Stimulated activated CD8-positive, alpha-beta memory T cell treated with anti-CD3 and anti-CD28 coated beads, Interleukin-7, amount 100 ng/mL, for 1 hour (primary cell): ENCODE measurements around the gene TJP1.
"Not testable (repeated sequence)": the region's sequence is repeated elsewhere in the genome, so short reads cannot be mapped to it uniquely, and the experiment has no call there.

ENCODE experiments used
- DNase-seq, 2 donors: peaks; one replicate each; pipeline ENCODE4 v3.0.0-alpha.2; 2020; ENCODE audit warnings: low read depth in 2 of 2

Gene TJP1

GRCh38 chr15:29838352-29839010, 16.2 kb upstream of the TJP1 start:
- no peak for DNase-seq

- no peak for DNase-seq
Measured at GRCh38 chr15:29835301-29835700, 13.0 kb upstream of the TJP1 start.

GRCh38 chr15:29832709-29833108, 10.4 kb upstream of the TJP1 start:
- no peak for DNase-seq

- DNase-seq: no peak
Measured at GRCh38 chr15:29826908-29827820, 4.9 kb upstream of the TJP1 start.

GRCh38 chr15:29825227-29825626, 3.0 kb upstream of the TJP1 start:
- DNase-seq: no peak

DNA sequence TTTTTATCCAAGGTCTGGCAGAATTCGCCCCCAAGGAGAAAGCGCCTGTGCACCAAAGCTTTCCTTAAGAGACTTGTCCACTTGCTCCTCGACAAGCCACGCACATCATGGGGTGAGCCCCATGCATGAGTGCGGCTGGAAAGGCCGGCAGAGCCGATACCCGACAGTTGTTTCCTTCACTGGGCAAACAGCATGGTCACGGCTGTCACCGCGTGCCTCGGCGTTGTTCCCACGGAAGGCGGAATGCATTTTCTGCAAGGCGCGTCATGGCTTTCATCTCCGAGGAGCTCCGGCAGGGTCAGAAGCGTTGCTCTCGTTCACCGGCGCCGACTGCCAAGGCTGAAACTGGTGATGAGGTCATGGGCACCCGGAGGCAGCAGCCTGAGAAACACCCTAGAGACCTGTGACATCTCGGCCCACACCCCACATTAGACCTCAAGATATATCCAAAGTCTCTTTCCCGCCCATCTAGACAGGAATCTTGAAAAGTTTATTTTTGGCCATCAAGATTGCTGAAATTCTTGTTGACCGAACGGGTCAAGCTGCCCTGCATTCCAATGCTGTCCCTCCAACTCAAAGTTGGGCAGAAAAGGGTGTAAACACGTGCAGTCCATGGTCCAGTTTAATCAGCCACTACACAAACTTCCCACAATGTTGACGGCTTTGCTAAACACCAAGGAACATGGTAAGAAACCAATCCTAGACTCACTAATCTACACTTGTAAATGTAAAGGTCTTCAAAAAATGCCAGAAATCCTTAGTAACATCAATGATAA, 604 bp upstream of the TJP1 start:
- DNase-seq: no peak

GRCh38 chr15:29821416-29822099, 710 bp downstream of the TJP1 start:
- DNase-seq: no peak

DNA sequence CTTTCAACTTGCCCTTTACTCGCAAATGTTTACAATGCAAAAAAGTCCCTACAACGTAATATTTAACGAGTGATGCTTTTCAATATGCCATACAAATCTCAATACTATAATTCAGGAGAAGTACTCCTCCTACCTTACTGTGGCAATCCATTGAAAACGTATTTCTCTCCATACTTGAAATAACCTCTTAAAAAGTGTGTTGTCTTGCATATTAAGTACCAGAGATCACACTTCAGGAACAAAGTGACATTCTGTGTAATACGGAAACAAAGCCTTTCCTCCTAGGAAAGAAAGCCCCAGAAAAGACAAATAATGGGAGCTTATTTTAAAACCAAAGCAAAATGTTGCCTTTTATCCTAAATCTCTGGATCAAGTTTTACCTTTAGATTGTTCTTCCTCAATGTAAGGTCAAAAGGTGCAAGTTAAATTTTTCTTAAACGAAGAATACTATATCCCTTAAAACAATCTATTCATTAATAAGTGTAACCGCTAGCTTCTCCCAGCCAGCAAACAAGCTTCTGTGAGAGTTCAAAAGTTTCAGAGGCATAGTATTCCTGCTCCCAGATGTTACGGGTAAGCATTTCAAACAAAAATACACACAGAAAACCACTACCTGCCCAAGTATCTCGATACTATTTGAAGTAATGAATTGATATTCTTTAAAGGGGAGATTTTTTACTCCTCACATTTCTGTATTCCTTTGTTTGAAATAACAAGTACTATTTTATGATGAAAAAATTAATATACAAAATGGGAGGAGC, 1.7 kb downstream of the TJP1 start:
- DNase-seq: no peak

DNA sequence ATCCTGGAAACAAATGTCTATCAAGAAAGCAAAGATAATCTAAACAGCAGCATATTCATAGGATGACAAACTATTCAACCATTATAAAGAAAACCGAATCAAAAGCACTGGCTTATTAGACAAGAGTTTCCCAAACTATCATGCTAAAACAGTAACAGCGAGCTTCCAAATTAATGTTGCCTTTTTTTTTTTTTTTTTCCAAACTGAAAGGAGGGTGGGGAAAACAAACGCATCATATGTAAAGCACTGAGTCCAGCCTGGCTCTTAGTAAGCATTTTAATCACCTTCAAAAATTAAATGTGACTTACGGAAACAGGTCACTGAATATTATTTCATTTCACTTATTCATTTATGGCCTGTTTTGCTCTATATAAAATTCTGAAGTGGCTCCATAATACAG, 2.3 kb downstream of the TJP1 start:
- no peak for DNase-seq

GRCh38 chr15:29818141-29818540, 4.1 kb downstream of the TJP1 start:
- DNase-seq: no peak

DNA sequence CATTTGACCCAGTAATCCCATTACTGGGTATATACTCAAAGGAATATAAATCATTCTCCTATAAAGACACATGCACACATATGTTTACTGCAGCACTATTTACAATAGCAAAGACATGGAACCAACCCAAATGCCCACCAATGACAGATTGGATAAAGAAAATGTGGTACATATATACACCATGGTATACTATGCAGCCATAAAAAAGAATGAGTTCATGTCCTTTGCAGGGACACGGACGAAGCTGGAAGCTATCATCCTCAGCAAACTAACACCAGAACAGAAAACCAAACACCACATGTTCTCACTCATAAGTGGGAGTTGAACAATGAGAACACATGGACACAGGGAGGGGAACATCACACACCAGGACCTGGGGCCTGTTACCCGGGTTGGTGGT, 4.8 kb downstream of the TJP1 start:
- DNase-seq: not testable (repeated sequence)

DNA sequence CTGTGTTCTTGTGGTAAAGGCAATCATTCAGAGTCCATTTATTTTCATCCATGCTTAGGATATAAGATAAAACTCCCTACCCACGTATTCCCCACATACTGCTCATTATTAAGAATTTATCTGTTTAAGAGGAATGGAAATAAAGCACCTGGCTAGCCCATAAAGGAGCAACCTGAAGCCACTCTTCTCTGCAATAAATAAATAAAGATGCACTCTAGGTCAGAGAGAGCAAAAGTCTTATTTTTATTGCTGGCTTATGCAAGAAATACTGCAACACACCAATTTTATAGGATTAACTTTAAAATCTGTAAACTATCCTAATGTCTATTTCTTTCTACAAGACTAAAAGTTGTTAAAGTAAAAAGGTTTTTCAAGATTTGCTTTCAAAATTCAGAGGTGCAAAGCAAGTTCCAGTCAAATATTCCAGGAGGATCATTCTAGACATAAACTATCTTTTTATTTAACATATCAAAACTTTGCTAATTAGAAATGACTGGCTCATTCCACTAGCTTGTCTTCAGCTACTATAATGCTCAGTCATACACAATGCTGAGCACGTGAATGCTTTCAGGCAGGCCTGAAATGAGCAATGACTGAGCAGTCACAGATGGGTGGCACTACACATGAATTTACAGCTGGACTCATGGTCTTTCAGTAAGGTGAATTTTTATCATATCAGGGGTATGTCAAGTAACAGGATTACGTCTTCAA, 7.1 kb downstream of the TJP1 start:
- no peak for DNase-seq

- no peak for DNase-seq
Measured at GRCh38 chr15:29813009-29813408, 9.3 kb downstream of the TJP1 start.

DNA sequence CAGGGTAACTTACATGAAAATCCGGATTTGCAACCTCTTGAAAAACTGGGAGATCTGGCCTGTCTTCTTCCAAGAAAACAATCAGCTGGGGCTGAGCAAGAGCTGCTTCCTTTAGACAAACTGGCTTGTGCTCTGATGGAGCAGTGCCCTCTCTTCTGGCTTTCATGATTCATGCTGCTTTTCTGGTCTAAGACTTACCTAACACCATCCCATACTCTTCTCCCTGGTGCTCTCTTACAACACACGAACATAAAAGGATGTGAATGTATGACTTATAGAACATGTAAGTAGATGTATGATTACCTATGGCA, 9.9 kb downstream of the TJP1 start:
- no peak for DNase-seq

GRCh38 chr15:29811691-29812383, 10.4 kb downstream of the TJP1 start:
- no peak for DNase-seq

- no peak for DNase-seq
Measured at GRCh38 chr15:29805708-29806104, 16.6 kb downstream of the TJP1 start.

GRCh38 chr15:29805043-29805707, 17.1 kb downstream of the TJP1 start:
- DNase-seq: no peak

GRCh38 chr15:29802411-29802810, 19.9 kb downstream of the TJP1 start:
- DNase-seq: no peak
